Measurements from ENCODE around the gene KCNH6. TPM values are rescaled to one million over a fixed set of nuclear protein-coding genes. Genes with fewer than 3 reads are reported as not detected.

The KCNH6 gene
- total and polyA plus RNA-seq, 9 of the 15 experiments (the other 6 are each of a cell fraction or from before 2014, with no cell fraction given) = not detected

- BruUV-seq (replicated peaks) = no TSS peak
- H3K9me3 ChIP-seq (replicated peaks; ENCODE audit: control insufficient read depth, insufficient read depth, low read depth, low read length) = no peaks in the 10 kb centered on the region
- ChIA-PET POLR2A (interaction anchor here (0.6 to 1.4 kb wide), 4 partner anchors 11 to 131 kb away, joined by 3 read pairs; no protein-coding TSS in a partner anchor), CTCF (ENCODE audit: low intra/inter-chr PET ratio) (no interaction called here)
- FAIRE-seq = peak; percentile 61
- H4K20me1 ChIP-seq (replicated peaks; ENCODE audit: control insufficient read depth, insufficient read depth, low read length) = no peaks in the 10 kb centered on the region
- H3K9me1 ChIP-seq (ENCODE audit: control insufficient read depth, insufficient read depth, low read length) = no peaks in the 10 kb centered on the region
- H3K27ac ChIP-seq (ENCODE audit: extremely low read depth, low read depth, low read length) = no peak overlapping the region
- DNase-seq (ENCODE audit: extremely low read depth in 1 of 4, low spot score in 3 of 4) = no peak
- no peak overlapping the region for H2AFZ ChIP-seq (ENCODE audit: low read depth, low read length)
- intact Hi-C loops (cut with micrococcal nuclease) (no loop called here), in situ Hi-C loops (cut with MboI) (no loop called here)
- H3K36me3 ChIP-seq (ENCODE audit: control insufficient read depth, insufficient read depth, low read length) = no peaks in the 10 kb centered on the region
- no peak overlapping the region for H3K4me3 ChIP-seq
- peaks cover 0 to 18% of the 10 kb centered on the region in 2 experiments; a peak in 2 of 5 replicates for H3K4me1 ChIP-seq (replicated peaks in 1 of 2; ENCODE audit: control insufficient read depth in 2 of 2, insufficient read depth in 2 of 2, low read length in 2 of 2)
- no peak for ATAC-seq
- WGBS (ENCODE audit: insufficient coverage, low coverage, missing lambda C conversion rate) = 42% methylated on average over 13 of the region's 13 CpGs
- peaks cover 3% of the 10 kb centered on the region; the same call in 2 of the 3 replicates for H3K79me2 ChIP-seq (ENCODE audit: control insufficient read depth, insufficient read depth, low read length)
- no peak for TF ChIP-seq ARNT (IDR thresholded peaks at IDR 0.05)
- TF ChIP-seq TFE3 (CRISPR knock-in tag; IDR thresholded peaks at IDR 0.05) = no peak
- H3K9ac ChIP-seq (ENCODE audit: insufficient read depth in 1 of 2, low read depth in 2 of 2, low read length in 2 of 2) = 0 out of 4 replicates have a peak overlapping the region, but pooled peaks of 1 of the 2 experiments have one; percentile 51
- no peak overlapping the region for H3K4me2 ChIP-seq (ENCODE audit: insufficient read depth, low read length)
- H3K27me3 ChIP-seq (ENCODE audit: control insufficient read depth in 2 of 2, insufficient read depth in 2 of 2, low read length in 2 of 2) = peaks cover 0 to 4% of the 10 kb centered on the region in 2 experiments; a peak in 3 of 5 replicates
Observed at GRCh38 chr17:63544467-63545301, 21.5 kb downstream of the KCNH6 start.
